ENCODE data around the gene EHBP1L1.

EHBP1L1 gene

GRCh38 chr11:65546217-65546958 is 29.5 kb upstream of the EHBP1L1 start:
- DNase-seq (ENCODE audit: low read depth in 2 of 2) = peak; percentile 94 to 96

DNA sequence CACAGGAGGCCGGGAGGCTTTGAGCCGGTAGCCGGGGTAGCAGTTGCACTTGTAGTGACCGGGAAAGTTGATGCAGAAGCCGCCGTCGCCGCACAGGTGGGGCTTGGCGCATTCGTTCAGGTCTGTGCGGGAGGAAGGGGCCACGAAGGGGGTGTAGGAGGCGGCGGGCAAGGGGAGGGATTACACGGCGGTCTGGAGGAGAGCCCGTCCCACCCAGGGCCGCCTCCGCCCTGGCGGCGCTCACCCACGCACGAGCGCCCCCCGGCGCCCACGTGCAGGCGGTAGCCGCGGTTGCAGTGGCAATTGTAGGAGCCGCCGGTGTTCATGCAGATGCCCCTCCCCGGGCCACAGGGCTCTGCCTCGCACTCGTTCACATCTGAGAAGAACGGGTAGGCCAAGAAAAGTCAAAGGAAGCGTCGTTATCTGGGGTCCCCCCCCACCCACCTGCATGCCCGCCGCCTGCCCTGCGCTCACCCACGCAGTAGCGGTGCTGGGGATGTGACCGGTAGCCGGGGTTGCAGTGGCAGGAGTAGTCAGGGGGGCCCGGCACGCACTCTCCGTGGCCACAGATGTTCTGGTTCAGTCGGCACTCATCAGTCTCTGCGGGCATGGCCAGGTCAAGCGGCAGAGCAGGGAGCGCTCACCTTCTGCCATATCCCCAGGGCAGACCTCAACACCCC is 28.3 kb upstream of the EHBP1L1 start:
- DNase-seq (ENCODE audit: low read depth in 2 of 2) = no peak

- no peak for DNase-seq (ENCODE audit: low read depth in 2 of 2)
Observed at GRCh38 chr11:65548395-65548794, 27.5 kb upstream of the EHBP1L1 start.

GRCh38 chr11:65549096-65549495 is 26.8 kb upstream of the EHBP1L1 start:
- DNase-seq (ENCODE audit: low read depth in 2 of 2) = no peak

GRCh38 chr11:65551572-65552387 is 24.1 kb upstream of the EHBP1L1 start:
- DNase-seq (ENCODE audit: low read depth in 2 of 2) = no peak

DNA sequence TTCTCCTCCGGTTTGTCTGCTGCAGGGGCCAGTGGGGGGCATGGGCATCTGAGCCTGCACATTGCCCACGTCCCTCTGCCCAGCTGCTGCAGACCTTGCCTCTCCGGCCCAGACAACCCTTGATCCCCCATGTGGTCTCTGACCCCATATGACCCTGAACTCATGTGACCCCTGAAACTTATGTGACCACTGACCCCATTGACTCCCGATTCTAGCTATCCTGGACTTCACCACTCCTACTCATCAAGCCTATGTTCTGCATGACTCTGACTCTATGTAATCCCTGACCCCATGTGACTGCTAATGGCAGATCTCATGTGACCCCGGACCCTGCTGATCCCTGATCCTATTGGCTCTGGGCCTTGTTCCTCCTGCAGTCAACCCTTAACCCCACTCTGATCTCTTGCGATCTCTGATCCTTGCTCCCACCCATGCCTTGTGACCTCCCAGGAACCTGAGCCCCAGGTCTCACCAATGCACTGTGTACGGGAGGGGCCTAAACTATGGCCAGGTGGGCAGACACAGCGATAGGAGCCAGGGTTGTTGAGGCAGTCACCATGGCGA is 23.4 kb upstream of the EHBP1L1 start:
- DNase-seq (ENCODE audit: low read depth in 2 of 2) = no peak

- DNase-seq (ENCODE audit: low read depth in 2 of 2) = no peak
Observed at GRCh38 chr11:65553301-65554001, 22.4 kb upstream of the EHBP1L1 start.

DNA sequence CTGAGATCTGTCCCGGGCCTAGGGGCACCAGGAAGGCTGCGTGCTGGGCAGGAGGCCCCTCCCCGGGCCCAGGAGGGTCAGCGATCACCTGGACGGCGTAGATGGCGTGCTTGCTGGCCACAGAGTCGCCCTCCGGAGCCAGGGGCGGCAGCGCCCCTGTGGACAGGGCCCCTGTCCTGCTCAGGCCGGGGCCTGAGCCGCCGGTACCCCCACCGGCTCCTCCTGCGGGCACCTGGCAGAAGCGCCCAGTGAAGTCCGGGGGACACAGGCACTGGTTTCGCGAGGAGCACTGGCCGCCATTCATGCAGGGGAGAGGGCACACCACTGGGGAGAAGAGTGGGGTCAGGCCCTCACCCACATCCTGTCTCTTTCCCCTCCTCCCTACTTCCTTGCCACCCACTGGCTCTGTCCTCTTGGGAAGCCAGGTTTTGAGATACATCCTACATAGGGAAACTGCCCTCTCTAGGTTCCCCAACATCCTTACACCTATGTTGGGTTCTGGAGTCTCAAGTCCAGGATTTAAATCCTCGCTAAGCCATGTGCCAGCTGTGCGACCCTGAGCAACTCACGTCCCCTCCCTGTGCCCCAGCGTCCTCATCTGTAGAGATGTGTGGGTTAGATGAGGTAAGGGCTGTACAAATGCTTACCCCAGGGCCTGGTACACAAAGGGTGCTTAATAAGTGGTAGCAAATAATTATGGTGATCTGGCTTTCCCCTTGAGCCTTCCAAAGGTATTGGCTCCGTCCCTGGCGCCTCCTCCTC is 21.6 kb upstream of the EHBP1L1 start:
- DNase-seq (ENCODE audit: low read depth in 2 of 2) = no peak

DNA sequence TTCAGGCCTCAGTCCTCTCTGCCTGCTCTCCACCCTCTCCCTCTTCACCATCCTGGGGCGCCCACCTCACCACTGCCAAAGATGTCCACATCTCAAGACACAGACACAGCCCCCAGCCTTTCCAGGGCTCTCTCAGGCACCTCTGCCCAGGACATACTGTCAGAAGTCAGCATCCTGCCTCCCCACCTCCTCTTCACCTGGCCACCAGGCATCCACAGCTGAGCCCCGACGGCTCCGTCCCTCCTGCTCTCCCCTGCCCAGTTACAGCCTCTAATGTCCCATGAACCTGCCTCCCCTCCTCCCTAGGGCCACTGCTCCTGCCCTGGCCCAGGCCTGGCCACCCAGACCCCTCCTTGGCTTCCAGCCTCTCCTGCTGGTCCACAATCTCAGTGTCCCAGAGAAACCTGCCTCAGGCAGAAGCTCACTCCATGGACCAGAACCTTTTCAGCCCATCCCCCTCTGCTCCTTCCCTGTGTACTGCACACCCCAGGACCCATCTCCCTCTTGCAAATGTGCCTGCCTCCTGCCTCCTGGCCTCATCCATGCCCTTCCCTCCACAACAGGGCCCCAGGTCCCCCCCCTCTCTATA is 20.9 kb upstream of the EHBP1L1 start:
- no peak for DNase-seq (ENCODE audit: low read depth in 2 of 2)

- no peak for DNase-seq (ENCODE audit: low read depth in 2 of 2)
Observed at GRCh38 chr11:65555693-65556231, 20.1 kb upstream of the EHBP1L1 start.

DNA sequence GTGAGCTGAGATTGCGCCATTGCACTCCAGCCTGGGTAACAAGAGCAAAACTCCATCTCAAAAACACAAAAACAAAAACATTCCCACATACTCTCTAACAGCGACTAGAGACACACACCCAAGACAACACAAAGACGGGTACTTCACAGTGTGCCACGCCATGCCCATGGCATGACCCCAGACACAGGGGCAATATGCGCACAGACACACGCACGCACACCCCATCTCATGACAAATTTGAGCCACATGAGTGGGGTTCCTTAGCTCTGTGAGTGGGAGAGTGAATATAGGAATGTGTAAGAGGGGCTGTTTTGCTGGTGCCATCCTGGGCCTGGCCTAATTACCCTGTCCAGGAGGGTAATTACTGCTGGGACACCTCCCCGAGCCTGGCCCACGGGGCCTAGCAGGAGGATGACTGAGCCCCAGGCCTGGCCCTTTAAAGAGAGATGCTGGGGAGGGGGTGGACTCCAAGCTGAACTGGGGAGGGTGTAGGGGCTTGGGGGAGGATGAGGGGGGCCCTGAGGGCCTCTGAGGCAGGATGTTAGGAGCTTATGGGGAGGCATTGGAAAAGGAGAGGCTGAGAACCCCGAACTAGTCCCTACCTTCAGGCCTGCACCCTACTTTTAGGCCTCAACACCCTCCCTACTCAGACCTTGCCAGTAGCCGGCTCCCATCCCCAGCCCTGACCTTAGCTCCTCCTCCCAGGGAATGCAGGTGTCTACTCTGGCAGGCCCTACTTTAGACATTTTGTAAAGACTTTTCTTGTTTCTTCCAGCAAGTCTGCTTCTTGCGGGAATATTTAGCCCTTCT is 19.2 kb upstream of the EHBP1L1 start:
- DNase-seq (ENCODE audit: low read depth in 2 of 2) = no peak

DNA sequence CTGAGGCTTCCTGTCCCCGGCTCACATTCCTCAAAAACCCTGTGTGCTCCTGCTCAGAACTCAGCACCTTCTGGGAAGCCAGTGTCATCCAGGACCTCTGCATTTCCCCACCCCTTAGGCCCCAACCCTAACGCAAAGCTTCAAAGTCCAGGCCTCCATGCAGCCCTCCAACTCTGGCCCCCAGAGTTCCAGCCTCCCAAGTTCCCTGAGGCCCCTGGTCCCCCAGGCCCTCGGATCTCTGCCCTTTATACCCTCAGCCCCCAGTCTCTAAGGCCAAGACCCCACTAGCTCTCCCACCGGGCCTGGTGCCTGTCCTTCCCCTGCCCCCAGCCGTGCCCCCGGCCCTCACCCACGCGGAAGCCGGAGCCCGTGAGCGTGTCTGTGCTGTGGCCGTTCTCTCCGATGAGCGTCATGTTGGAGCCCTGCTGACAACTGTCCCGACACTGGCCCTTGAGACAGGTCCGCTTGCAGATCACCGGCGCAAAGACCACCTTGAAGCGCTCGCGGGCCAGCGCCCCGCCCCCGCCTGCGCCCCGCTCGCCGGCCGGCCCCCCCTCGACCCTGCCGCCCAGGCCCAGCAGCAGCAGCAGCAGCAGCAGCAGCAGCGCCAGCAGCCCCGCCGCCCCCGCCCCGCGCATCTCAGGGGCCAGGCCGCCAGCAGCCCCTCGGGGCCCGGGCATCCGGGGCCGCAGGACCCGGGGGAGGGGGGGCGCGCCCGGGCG is 18.4 kb upstream of the EHBP1L1 start:
- no peak for DNase-seq (ENCODE audit: low read depth in 2 of 2)

DNA sequence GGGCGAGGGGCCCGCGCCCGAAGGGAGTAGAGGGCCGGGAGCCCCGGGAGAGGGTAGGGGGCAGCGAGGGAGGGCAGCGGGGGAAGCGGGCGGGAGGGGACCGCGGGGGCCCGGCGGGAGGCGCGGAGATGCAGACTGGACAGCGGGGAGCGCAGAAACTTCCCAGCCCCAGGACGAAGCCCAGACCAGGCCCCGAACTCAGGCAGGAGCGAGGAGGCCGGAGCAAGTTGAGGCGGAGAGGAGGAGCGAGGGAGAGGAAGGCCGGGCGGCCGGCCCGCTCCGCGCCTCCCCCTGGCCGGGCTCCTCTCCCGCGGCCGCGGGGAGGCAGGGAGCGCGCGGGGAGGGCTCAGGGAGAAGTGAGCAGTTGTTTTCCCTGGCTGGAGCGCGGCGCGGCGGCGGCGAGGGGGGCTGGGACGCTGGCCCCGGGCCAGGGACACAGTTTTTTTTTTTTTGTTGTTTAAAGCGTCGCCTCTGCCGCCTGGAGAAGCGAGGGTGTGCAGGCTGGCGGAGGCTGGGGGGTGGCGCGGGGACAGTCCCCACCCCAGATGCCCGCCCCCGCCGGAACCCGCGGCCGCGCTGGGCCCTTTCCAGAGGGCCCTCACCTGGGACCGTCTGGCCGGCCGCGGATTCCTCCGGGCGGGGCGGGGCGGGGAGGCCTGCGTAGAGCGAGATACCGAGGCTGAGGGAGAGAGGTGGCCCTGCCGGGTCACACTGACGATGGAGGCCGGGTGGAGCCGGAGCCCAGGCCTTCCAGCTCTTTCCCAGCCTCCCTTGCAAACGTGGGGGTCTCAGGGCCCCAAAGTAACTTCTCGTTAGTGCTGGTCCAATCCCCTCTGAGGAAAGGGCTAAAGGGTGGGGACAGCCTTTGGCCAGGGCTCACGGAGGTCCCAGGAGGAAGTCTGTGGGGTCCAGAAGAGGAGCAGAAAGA is 17.6 kb upstream of the EHBP1L1 start, which contains the start of gene LTBP3:
TSS of gene LTBP3 (minus strand) at position 358 of the 928 bp plus-strand sequence. CDS start 400 bp downstream, outside the sequence.
- peak in 1 of 2 donors; percentile 28 for DNase-seq (ENCODE audit: low read depth in 2 of 2)

- no peak for DNase-seq (ENCODE audit: low read depth in 2 of 2)
Observed at GRCh38 chr11:65558930-65559509, 16.8 kb upstream of the EHBP1L1 start.

DNA sequence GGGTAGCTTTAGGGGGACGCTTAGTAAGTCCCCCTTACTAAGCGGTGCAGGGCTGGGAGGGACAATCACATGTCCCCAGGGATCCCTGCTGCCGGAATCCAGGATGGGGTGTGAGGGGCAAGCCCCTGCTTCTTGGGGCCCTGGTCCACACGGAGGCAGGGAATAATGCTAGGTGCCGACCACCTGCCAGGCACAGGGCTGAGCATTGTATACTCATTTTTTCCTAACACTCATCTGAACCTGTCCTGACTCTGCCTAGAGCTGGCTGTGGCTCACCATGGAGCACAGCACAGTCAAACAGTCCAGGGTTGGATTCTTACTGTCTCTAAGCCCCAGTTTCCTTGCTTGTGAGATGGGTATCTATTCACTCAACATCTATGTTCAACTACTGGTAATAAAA is 16.3 kb upstream of the EHBP1L1 start:
- DNase-seq (ENCODE audit: low read depth in 2 of 2) = no peak

- DNase-seq (ENCODE audit: low read depth in 2 of 2) = no peak
Observed at GRCh38 chr11:65559951-65560537, 15.8 kb upstream of the EHBP1L1 start.
